GM21619 (cell line): ENCODE data around the gene TNNC1.
A peak's percentile ranks its signal among the peaks of the same experiment; 100 is the strongest.

Source experiments
- ATAC-seq: cut with Tn5 transposase; IDR thresholded peaks from one replicate; pipeline ENCODE4 v1.9.1; 2021; ENCODE audit not compliant: unreplicated experiment

Gene TNNC1

GRCh38 chr3:52458770-52459545, 5.1 kb upstream of the TNNC1 start:
- ATAC-seq = no peak

DNA sequence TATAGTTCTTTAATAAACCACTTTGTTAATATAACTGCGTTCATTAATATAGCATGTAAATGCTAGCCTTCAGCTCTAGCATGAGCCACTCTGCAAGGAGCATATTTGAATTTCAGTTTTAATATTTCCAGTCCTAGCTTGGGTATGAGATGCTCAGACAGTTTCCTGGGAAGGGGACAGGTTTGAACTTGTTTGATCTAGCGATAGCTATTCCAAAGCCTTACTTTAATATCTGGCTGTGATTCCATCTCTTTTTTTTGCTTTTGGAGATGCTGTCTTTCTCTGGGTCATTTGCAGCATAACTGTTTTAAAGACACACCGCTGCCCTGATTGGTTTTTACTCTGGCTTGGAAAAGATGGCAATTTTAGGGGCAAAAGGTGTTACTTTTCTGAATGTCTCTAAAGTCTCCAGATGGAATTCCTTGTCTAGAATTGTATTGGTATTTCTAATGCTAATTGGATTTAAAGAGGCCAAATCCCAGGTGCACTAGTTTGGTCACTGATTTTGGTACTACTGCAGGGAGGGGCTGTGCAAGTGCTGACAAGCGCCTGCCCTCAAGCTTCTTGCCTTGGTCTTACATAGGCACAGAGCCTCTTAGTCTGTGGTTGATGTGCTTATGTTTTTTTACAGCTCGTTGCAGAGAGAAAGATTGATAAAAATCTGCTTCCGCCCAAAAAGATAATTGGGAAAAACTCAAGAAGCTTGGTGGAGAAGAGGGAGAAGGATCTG, 4.4 kb upstream of the TNNC1 start:
- no peak for ATAC-seq

DNA sequence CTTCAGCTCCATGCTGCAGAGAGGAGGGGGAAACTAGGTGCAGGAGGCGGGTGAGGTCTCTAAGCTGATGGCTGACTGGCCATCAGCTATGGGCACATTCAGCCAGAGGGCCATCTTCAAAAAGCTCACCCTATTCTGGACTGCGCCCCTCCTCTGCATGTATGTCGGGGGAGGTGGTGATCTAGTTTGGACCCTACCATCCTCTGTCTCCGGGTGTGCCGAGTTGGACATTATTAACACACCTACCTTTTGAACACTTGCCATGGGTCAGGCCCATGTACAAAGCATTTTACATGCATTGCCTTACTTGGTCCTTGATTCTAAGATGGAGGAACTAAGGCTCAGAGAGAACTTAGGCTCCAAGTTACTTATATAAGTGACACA, 3.0 kb upstream of the TNNC1 start:
- no peak for ATAC-seq

GRCh38 chr3:52456169-52456799, 2.4 kb upstream of the TNNC1 start:
- no peak for ATAC-seq

DNA sequence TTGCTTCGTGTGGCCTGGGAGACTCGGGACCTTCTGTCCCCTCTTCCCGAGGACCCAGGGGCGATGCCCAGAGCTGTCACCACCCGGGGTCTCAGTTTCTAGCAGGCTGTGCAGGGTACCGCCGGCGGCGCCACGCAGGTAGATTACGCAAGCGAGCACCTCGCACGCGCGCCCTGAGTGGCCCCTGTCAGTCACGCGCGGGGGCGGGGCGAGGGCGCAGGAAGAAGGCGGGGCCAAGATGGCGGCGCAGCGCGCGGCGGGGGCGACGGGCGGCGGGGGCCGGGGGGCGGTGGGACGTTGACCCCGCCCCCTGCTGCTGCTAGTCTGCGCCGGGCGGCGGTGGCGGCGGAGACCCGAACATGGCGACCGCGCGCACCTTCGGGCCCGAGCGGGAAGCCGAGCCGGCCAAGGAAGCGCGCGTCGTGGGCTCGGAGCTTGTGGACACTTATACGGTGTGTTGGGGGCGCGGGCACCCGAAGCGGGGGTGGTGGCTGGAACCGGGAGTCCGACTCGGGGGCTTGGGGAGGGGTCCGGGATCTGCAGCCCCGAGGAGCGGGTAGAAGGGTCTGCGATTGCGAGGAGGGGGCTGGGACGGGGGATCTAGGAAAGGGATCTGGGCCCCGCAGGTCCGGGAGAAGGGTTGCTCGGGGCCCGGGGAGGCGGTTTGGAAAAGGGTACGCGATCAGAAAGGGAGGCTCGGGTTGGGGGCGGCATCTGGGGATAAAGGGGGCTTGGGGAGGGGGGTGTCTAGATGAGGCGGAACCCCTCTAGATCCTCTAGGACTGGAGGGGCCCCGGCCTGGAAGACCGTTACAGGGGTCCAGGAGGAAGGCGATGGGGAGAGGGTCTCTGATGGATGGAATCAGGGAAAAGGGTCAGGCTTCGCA, 1.7 kb upstream of the TNNC1 start, which contains the start of gene NISCH:
NISCH (plus strand) TSS at position 322 of the 886 bp plus-strand sequence; CDS start at position 360, 38 bp downstream.
- peak; percentile 63 for ATAC-seq

GRCh38 chr3:52454938-52455282, 1.1 kb upstream of the TNNC1 start:
- ATAC-seq = no peak

GRCh38 chr3:52454250-52454937, 553 bp upstream of the TNNC1 start:
- ATAC-seq = no peak

DNA sequence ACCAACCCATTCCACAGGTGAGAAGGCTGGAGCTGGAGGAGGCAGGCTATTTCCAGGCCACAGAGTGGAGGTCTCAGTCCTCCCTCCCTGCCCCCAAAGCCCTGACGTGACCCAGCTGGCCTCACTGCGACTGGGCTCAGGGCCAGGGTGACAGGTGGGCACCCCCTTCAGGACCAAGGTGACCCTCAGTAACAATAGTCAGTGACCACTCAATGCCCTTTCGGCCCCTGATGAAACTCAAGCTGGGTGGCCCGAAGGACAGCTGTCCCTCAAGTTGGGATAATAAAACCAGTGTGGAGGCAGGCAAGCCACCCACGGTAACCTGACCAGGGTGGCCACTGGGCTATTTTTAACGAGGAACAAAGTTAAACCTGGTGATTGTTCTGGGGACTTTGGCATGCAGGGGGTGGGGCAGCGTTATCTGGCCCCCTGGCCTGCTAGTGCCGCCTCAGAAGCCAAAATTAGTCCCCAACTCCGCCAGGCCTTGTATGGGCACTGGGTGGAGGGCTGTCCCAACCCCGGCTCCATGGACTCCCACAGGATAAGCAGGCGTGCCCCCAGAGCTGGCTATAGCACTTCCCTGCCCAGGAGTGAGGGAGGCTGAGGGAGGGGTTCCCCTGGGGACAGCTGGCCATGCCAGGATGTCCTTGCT, 1.1 kb downstream of the TNNC1 start:
- ATAC-seq = no peak

DNA sequence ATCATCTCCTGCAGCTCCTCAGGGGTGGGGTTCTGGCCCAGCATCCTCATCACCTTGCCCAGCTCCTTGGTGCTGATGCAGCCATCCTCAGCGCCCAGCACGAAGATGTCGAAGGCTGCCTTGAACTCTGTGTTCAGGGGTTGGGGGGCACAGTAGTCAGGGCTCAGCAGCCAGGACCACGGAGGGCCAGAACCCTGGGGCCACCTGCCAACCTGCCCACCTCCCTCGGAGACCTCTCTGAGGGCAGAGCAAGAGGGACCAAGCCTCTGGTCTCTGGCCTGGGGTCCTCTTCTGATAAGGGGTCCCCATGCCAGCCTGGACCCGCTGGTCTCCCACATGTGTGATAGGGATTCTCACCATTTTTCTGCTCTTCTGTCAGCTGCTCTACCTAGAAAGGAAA, 1.7 kb downstream of the TNNC1 start:
- ATAC-seq = no peak

- ATAC-seq = no peak
These were observed 2.4 kb downstream of the TNNC1 start for GRCh38 chr3:52451237-52452083.

- ATAC-seq = no peak
These were observed 3.2 kb downstream of the TNNC1 start for GRCh38 chr3:52450489-52451236.

- no peak for ATAC-seq
These were observed 6.1 kb downstream of the TNNC1 start for GRCh38 chr3:52447512-52448355.

DNA sequence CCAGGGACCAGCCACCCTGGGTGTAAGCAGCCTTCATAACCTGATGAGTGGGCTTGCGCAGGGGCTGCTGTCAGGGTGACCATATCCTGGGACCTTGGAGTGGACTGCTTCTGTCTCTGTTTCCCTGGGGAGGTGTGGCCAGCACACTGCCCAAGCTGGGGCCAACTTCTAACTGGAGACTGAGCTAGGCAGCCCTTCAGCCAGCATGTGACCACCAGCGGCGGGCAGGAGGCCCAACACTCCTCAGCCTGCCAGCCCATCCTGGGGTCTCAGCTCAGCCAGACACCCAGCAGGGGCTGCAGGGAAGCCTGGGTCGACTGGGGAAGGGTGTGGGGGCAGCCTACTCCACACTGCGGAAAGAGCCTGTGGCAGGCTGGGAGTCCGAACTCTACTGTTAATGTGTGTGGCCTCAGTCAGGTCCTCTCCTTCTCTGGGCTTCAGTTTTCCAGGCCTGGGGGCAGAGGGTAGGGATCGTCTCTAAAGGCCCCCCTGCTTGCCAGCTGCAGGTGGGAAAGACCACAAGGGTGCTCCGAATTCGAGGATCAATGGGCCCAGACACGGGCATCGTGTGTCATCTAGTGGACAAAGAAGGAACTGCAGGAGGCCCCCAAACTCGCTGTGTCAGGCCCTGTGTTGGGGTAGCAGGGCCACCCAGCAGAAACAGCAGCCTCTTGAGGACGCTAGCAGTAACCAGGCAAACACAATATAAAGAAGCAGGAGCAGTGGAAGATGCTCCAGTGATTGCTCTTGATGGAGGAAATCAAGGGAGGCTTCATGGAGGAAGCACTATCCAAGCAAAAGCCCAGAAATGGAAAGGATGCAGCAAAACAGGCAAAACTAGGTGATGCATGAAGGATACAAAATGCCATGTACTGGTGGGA, 7.0 kb downstream of the TNNC1 start:
- ATAC-seq = no peak

- no peak for ATAC-seq
These were observed 7.8 kb downstream of the TNNC1 start for GRCh38 chr3:52446042-52446441.

DNA sequence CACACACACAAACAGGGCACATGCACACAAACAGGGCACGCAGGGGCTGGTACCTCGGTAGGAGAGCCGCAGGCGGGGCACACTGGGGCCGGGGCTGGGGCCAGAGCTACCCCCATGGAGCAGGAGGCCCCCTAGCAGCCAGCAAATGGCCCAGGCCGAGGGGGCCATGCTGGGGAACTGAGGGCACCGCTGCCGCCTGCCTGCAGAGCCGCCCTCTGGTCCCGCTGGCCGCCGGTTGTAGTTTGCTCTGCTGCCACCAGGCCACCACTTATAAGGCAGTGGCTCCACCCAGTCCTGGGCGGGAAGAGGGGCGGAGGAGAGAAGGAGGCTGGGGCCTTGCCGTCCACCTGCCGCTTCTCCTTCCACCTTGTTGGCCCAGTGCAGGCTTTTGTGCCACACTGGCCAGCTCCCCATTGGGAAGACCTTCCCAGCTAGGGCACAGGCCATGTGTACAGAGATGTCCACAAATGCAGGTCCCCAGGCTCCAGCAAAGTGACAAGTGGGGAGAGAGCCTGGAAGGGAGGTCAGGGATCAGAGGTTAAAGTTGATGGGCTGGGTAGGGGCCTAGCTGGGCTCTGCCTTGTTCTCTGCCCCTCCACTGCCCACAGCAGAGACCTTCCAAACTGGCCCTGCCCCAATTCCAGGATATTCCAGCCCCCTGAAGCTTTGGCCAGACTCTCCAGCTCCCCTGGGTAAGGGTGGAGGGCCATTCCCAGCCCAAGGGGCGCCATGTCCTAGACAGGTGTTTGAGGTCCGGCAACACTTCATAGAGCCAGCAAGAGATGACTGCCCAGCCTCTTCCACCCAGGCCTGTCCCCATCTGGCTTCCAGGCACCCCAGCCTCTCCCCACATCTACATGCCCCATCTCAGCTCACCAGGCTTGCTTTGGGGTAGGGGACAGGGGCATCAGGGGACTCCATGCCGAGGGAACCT, 8.7 kb downstream of the TNNC1 start, which contains the start of gene SEMA3G:
SEMA3G (minus strand) TSS at position 244 of the 934 bp plus-strand sequence; CDS start at position 168, 76 bp downstream.
- peak; percentile 79 for ATAC-seq
